ENCODE measurements around the gene HMCN2. TPM values are rescaled to one million over a fixed set of nuclear protein-coding genes. Genes with fewer than 3 reads are reported as not detected.

Gene HMCN2
- total RNA-seq, 4 donors from 2014 or later, result 1.8 to 46.7 (median 24.4) TPM

DNA sequence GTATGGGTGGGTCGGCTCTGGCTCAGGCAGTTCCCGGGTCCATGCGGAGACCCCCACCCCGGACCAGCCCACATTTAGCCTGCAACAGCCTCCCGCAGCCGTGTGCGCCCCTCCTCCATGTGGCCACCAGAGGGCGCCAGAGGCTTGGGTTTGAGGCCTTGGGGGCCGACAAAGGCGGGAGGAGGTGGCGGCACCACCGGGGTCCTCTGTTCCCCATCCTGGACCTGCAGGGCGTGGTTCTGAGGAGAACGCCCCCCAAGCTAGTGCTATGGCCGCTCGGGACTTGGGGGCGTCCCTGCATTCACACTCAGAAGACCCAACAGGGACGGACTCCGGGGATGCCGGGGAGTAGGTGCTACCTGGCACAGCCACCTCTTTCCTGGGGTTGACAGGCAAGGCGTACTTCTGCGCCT is 195.7 kb downstream of the HMCN2 start:
- TF ChIP-seq POLR2A (IDR thresholded peaks at IDR 0.05), result no peak
- TF ChIP-seq, protein P1, sequence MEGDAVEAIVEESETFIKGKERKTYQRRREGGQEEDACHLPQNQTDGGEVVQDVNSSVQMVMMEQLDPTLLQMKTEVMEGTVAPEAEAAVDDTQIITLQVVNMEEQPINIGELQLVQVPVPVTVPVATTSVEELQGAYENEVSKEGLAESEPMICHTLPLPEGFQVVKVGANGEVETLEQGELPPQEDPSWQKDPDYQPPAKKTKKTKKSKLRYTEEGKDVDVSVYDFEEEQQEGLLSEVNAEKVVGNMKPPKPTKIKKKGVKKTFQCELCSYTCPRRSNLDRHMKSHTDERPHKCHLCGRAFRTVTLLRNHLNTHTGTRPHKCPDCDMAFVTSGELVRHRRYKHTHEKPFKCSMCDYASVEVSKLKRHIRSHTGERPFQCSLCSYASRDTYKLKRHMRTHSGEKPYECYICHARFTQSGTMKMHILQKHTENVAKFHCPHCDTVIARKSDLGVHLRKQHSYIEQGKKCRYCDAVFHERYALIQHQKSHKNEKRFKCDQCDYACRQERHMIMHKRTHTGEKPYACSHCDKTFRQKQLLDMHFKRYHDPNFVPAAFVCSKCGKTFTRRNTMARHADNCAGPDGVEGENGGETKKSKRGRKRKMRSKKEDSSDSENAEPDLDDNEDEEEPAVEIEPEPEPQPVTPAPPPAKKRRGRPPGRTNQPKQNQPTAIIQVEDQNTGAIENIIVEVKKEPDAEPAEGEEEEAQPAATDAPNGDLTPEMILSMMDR (IDR thresholded peaks at IDR 0.05), result peak; percentile 88 to 92 (median 90)
- H3K9me3 ChIP-seq, result no peaks in the 10 kb centered on the region
- H3K4me3 ChIP-seq, result no peak overlapping the region
- no peaks in the 10 kb centered on the region for H3K36me3 ChIP-seq
- H3K4me1 ChIP-seq, result no peaks in the 10 kb centered on the region
- H3K27ac ChIP-seq, result no peak overlapping the region
- no peaks in the 10 kb centered on the region for H3K27me3 ChIP-seq
- intact Hi-C loops (cut with DNase I; ENCODE audit: low total_unique reads), result loop anchor here (5.0 kb wide), 1 partner anchor 221 kb away; no protein-coding TSS in a partner anchor
- peak; percentile 58 to 60 for DNase-seq

DNA sequence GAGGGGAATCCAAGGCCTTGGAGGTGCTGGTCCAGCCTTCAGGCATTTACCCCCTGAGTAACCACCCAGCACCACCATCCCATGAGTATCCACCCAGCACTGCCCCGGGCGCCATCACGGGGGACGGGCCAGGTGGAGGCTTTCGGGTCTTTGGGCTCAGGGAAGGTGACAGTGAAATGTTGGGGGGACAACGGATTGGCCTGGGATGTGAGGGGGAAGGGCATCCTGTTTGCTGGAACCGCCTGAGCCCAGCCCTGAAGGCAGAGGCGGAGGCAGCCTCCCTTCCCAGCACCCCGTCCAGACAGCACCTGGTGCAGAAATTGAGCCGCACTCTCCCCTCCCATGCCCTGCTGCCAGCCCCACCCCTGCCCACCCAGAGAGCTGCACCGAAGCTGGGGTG is 196.2 kb downstream of the HMCN2 start:
- Histone ChIP-seq H3K4me1 (no peaks in the 10 kb centered on the region), H3K27ac (no peak overlapping the region), H3K36me3 (no peaks in the 10 kb centered on the region), H3K9me3 (no peaks in the 10 kb centered on the region), H3K27me3 (no peaks in the 10 kb centered on the region), H3K4me3 (no peak overlapping the region)
- TF ChIP-seq POLR2A (IDR thresholded peaks at IDR 0.05), result no peak
- TF ChIP-seq, protein P1 (IDR thresholded peaks at IDR 0.05), result no peak
- no peak for DNase-seq
- intact Hi-C loops (cut with DNase I; ENCODE audit: low total_unique reads), result loop anchor here (5.0 kb wide), 1 partner anchor 221 kb away; no protein-coding TSS in a partner anchor

DNA sequence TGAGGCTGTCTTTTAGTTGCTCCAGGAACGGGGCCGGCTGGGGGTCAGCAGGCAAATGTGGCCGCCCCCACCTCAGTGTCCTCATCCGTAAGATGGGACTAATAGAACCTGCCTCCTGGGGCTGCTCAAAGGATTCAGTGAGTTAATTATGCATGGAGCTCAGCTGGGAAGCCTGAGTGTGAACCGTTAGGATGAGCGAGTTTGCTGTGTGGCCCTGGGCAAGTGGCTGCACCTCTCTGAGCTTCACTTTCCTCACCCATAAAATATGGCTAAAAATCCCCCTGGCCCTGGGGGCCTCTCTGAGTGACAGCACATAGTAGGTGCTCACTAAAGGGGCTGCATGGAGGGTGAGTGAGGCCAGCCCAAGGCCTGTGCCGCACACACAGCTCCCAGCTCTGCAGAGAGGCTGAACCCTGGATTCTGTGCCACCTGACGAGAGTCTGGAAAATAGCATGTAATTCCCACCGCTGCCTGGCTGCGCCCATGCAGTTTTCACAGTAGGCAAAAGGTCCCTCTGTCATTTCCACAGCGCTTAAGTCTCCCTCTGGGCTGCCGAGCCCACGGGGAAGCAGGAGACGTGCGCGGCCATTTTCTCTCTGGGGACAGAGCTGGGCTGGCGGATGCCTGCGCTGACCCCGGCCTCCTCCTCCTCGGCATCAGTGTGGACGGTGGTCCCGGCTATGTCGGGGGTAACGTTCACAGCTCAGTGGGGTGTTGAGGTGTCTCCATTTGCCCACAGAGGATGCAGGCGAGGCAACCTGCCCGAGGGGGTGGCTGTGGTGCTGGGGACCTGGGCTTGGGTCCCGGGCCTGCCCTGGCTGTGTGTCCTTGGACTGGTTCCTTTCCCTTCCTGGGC is 197.4 kb downstream of the HMCN2 start:
- H3K27me3 ChIP-seq, result no peaks in the 10 kb centered on the region
- TF ChIP-seq, protein P1 (IDR thresholded peaks at IDR 0.05), result no peak
- no peak for TF ChIP-seq POLR2A (IDR thresholded peaks at IDR 0.05)
- no peak overlapping the region for H3K27ac ChIP-seq
- no peak for DNase-seq
- intact Hi-C loops (cut with DNase I; ENCODE audit: low total_unique reads), result loop anchor here (5.0 kb wide), 1 partner anchor 219 kb away; no protein-coding TSS in a partner anchor
- no peaks in the 10 kb centered on the region for H3K4me1 ChIP-seq
- H3K9me3 ChIP-seq, result no peaks in the 10 kb centered on the region
- H3K4me3 ChIP-seq, result no peak overlapping the region
- no peaks in the 10 kb centered on the region for H3K36me3 ChIP-seq

DNA sequence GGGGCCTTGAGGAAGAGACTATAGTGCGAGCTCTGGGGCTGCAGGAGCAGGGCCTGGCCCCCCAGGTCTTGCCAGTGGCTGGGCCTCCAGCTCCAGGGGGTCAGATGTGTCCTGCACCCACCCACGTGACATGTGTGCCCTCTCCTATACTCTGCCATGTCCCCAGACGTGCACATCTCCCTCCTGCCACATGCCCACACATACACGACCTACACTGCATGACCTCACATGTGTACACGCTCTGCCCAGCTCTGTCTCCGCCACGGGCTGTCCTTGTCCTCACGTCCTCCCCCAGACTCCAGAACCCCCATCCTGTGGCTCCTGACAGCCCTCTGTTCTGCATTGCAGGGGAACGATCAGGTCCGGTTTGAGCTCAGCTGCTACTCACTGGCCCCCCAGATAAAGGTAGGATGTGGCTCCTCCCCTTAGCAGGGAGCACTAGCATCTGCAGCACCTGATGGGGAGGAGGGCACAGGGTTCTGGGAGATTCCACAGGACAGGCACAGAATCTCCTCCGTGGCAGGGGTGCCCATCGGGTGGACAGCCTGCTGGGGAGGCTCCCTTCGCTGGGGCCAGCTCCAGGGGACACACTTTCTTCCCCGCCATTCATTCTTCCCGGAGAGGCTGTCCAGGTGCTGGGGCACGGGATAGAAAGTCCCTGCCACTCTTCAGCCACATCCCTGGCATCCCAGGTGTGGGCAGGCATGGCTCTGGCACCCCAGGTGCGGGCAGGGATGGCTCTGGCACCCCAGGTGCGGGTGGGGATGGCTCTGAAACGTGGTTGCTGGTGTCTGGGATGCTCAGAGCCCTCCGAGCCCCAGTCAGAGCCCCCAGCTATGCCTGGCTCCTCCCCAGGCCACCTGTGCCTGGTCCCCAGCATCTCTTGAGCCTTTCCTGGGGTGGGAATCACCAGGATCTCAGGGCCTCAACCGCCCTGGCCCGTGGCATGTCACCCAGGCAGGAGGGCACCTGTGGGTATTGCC is 198.5 kb downstream of the HMCN2 start:
- H3K27ac ChIP-seq, result no peak overlapping the region
- no peak for TF ChIP-seq POLR2A (IDR thresholded peaks at IDR 0.05)
- TF ChIP-seq, protein P1 (IDR thresholded peaks at IDR 0.05), result no peak
- no peaks in the 10 kb centered on the region for H3K9me3 ChIP-seq
- no peaks in the 10 kb centered on the region for H3K4me1 ChIP-seq
- H3K36me3 ChIP-seq, result no peaks in the 10 kb centered on the region
- H3K27me3 ChIP-seq, result no peaks in the 10 kb centered on the region
- intact Hi-C loops (cut with DNase I; ENCODE audit: low total_unique reads), result loop anchor here (5.0 kb wide), 1 partner anchor 218 kb away; no protein-coding TSS in a partner anchor
- DNase-seq, result no peak
- no peak overlapping the region for H3K4me3 ChIP-seq

Data from uterus (tissue), 4 donors.